PC-9 (cell line): Measurements from ENCODE around the gene ACSL4.
"Not testable (repeated sequence)": the region's sequence is repeated elsewhere in the genome, so short reads cannot be mapped to it uniquely, and the experiment has no call there.

ENCODE experiments used
- EZH2 ChIP-seq: fragments of 200-600 bp; sonication (generic); IDR thresholded peaks from 2 replicates; pipeline ENCODE4 v1.8.0; 2017; ENCODE audit warnings: antibody characterized with exemption, low read depth
- TF ChIP-seq, protein P1 (sequence below): fragments of 200-600 bp; sonication (generic); conservative IDR thresholded peaks from 2 replicates; pipeline ENCODE4 v1.6.1; 2017; ENCODE audit warnings: mixed run types, antibody characterized with exemption, mild to moderate bottlenecking, moderate library complexity

DNA sequence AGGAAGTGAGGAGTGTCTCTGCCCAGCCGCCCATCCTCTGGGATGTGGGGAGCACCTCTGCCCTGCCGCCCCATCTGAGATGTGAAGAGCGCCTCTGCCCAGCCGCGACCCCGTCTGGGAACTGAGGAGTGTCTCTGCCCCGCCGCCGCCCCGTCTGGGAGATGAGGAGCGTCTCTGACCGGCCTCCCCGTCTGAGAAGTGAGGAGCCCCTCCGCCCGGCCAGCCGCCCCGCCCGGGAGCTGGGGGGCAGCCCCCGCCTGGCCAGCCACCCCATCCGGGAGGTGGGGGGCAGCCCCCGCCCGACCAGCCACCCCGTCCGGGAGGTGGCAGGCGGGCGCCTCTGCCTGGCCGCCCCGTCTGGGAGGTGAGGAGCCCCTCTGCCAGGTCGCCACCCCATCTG lies 61.9 kb downstream of the ACSL4 start:
- TF ChIP-seq, protein P1, sequence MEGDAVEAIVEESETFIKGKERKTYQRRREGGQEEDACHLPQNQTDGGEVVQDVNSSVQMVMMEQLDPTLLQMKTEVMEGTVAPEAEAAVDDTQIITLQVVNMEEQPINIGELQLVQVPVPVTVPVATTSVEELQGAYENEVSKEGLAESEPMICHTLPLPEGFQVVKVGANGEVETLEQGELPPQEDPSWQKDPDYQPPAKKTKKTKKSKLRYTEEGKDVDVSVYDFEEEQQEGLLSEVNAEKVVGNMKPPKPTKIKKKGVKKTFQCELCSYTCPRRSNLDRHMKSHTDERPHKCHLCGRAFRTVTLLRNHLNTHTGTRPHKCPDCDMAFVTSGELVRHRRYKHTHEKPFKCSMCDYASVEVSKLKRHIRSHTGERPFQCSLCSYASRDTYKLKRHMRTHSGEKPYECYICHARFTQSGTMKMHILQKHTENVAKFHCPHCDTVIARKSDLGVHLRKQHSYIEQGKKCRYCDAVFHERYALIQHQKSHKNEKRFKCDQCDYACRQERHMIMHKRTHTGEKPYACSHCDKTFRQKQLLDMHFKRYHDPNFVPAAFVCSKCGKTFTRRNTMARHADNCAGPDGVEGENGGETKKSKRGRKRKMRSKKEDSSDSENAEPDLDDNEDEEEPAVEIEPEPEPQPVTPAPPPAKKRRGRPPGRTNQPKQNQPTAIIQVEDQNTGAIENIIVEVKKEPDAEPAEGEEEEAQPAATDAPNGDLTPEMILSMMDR = not testable (repeated sequence)
- not testable (repeated sequence) for TF ChIP-seq EZH2
